Daoy (cell line): ENCODE measurements around the gene LIX1L. TPM values are rescaled to one million over a fixed set of nuclear protein-coding genes. Genes with fewer than 3 reads are reported as not detected.
"Not testable (repeated sequence)": the region's sequence is repeated elsewhere in the genome, so short reads cannot be mapped to it uniquely, and the experiment has no call there.

Source experiments
- DNase-seq: peaks from one replicate; pipeline ENCODE4 v3.0.0-alpha.2; 2015; ENCODE audit warnings: low read depth
- total RNA-seq: library from RNA; depleted of rRNA; stranded (reverse); fragments of >200 nt; shearing (Covaris generic); gene quantifications from 2 replicates; pipeline ENCODE4 v1.2.3, GENCODE V29; 2014

Gene LIX1L
- total RNA-seq, 1 experiment from 2014 or later: 21.0 TPM

DNA sequence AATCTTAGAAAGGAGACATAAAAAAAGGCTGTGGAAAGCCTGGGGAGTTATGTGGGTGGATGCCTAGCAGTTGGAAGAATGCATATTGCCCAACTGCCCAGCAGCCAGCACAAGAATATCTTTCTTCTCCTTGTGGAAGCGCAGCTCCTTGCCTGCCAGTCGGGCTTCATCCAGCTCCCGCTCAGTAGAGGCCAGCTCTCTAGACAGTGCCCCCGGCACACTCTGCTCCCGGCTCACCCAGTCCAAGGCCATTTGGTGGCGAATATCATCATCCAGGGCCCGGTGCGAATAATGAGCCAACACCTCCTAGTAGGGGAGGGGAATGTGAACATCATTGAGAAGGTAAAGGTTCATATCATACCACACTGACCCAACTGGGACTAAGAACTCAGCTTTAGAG lies 21.6 kb downstream of the LIX1L start:
- no peak for DNase-seq

DNA sequence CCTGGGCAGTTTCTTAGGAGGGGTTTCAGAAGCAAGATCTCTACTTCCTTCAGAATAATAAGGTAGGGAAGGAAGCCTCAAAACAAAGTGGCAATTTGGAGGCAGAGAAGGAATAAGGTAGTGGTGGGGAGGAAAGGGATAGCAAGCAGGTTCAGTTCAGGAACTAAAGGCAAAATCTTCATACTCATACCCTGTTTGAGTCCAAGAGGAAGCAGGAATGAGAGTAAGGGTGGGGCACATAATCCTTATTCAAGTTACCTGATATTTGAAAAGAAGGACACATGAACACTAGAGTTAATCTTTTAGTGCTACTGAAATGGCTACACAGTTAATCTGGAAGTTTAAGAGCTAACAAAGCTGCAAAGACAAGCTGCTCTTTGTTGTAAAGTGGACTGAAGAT lies 22.1 kb downstream of the LIX1L start:
- no peak for DNase-seq

GRCh38 chr1:145932522-145933009 lies 25.3 kb downstream of the LIX1L start:
- not testable (repeated sequence) for DNase-seq

DNA sequence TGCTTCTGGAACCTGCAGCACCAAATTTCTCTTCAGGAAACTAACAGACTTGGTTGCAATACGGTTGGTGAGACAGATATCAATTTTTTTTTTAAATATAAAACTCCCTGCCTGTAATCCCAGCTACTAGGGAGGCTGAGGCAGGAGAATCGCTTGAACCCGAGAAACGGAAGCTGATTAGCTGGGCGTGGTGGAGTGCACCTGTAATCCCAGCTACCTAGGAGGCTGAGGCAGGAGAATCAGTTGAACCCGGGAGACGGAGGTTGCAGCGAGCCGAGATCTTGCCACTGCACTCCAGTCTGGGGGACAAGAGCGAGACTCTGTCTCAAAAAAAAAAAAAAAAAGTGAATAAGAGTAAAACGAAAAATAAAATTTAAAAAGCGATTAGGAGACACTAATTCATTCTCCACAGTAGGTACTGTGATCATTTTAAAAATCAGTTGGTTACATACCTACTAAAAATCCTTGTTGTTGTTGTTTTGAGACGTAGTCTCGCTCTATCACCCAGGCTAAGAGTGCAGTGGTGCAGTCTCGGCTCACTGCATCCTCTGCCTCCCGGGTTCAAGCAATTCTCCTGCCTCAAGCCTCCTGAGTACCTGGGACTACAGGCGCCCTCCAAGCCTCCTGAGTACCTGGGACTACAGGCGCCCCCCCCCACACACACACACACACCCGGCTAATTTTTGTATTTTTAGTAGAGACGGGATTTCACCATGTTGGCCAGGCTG lies 29.7 kb downstream of the LIX1L start:
- DNase-seq: no peak

DNA sequence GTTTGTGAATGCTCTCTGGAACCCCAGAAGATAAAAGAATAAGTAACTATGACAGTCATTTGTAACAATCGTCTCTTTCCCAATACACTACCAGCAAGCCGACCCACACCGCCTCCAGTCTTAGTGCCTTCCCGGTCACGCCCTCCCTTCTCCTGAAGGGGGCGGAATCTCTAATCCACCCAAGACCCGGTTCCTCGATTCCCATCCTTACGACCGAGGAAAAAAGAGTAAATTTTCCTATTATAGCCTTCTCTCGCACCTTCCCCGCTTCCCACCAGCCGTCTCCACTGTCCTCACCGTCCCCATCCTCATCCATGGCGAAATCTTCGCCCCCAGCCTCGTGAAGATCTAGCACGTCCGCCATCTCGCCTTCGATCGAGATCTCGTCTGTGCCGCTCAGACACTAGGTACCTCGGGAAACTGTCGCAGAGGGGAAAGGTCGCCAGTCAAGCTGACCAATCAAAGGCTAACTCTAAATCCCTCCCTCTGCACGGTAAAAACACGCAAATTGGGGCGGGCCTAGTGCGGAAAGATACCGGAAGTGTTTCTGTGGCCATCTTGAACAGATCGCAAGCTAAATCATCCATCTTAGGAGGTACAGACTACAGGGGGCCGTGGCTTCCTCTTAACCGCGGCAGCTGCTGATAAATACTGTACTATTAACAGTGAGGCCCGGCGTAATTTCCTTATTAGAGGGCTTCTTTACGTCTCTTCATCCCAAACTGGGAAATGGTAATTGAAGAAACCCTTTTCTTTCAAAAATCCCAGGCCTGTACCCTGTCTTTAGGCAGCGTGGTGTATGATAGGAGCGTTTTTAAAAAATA lies 30.5 kb downstream of the LIX1L start, which contains the start of gene RBM8A:
Gene RBM8A, minus strand, starts transcription at position 422 of the 824 bp plus-strand sequence. Its CDS starts 58 bp downstream, at position 364.
- peak; percentile 98 for DNase-seq

- DNase-seq: no peak
These were observed 31.1 kb downstream of the LIX1L start for GRCh38 chr1:145926686-145927062.

DNA sequence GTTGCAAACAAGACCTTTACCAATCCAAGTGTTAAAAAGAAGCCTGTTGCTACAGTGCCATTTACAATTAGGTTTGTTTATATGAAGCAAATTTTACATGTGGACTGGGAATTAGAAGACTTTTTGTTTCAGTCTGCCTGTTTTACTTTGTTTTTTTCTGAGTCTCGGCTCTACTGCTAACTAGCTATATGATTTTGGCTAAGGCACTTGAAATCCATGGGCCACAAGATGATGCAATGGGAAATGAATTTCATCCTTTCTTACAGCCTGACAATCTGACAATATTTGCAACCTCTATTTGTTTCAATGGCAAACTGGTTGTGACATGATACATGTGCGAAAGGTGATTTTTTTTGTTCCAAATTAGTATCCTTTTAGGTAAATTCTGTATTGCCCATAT lies 35.6 kb downstream of the LIX1L start:
- no peak for DNase-seq

GRCh38 chr1:145920297-145920696 lies 37.5 kb downstream of the LIX1L start:
- DNase-seq: not testable (repeated sequence)

- DNase-seq: peak; percentile 55
These were observed 38.6 kb downstream of the LIX1L start for GRCh38 chr1:145918992-145919939.

GRCh38 chr1:145918144-145918991 lies 39.4 kb downstream of the LIX1L start, which contains the start of gene PEX11B:
Gene PEX11B (minus strand): TSS chr1:145918717. CDS start chr1:145918688, 29 bp downstream.
- peak; percentile 84 for DNase-seq

GRCh38 chr1:145917595-145917994 lies 40.2 kb downstream of the LIX1L start:
- DNase-seq: no peak

GRCh38 chr1:145916745-145917144 lies 41.1 kb downstream of the LIX1L start:
- no peak for DNase-seq

DNA sequence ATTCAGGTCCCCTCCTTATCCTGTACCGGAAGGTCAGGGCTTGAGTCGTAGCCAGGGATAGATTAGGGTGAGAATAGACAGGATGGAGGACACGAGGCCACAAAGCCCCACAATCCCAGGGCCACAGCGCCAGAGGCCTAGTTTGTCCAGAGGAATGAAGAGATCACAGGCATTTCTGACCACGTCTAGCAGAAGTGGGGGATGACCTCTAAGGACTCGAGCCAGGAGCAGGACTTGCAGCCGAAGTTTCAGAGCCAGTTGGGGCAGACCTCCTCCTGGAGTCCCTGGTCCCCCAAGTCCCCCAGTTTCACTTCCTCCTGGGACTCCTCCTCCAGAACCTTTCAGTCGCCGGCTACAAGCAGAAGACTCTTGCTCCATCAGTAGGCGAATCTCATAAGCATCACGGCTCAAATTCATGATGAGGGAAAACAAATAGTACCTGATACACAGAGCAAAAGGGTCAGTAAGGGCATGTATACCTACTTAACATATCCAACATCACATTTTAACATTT lies 45.6 kb downstream of the LIX1L start:
- DNase-seq: no peak

DNA sequence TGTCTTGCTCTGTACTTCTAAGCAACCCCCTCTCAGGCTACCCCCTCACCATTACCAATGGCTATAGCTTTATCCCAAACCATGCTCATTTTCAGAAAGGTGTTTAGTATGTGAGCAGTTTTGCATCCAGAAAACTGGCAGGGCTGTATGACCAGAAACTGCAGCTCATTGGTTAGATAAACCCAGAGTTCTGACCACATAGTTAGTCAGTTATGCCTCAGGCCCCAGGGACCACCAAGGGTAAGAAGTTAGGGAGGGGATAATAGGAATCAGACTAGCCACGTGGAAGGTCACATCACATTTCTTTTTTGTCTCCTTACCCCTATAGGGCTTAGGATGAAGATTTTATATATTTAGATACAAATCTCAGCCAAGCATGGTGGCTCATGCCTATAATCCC lies 49.2 kb downstream of the LIX1L start:
- peak; percentile 50 for DNase-seq

- DNase-seq: no peak
These were observed 50.7 kb downstream of the LIX1L start for GRCh38 chr1:145906954-145907753.

GRCh38 chr1:145901312-145902021 lies 56.4 kb downstream of the LIX1L start:
- no peak for DNase-seq

- DNase-seq: no peak
These were observed 59.1 kb downstream of the LIX1L start for GRCh38 chr1:145898756-145899155.

DNA sequence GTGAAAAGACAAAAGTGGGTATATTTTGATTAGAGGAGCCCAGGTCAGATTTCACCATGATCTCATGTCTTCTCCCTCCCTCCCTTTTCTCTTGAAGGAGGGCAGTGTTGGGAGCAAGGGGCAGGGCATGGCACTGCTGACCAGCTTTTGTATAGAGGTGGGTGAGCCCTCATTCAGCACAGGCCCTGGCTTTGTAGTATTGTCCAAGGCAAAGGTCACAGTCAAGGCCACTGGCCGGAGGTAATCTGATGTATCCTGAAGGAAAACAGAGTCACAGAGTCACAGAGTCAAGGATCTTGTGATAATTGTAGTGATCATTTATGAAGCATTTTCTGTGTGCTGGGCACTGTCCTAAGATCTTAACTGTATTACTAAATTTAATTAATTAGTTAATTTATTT lies 59.8 kb downstream of the LIX1L start:
- no peak for DNase-seq

DNA sequence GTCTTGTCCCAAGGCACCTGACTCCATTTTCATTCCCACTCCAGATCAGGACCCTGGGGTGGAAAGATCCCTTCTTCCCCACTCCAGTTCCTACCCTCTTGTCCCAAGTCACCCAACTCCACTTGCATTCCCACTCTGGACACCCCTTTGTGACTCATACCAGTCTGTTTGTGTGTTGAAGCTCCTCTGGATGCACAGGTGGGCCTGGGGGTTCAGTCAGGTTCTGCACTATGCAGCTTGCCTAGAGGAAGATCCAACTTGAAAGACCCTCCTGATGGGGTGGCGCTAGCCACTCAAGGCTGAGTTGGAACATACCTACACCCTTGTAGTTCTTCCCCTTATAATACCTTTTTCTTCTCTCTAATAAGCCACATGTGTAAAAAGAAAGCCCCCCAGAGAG lies 62.3 kb downstream of the LIX1L start:
- no peak for DNase-seq
